Ishikawa (cell line): ENCODE data around the gene C1orf105.

Experiments used
- CREB1 ChIP-seq: IDR thresholded peaks from 2 replicates; pipeline ENCODE4 v1.6.1; 2012; ENCODE audit warnings: low read depth
- USF1 ChIP-seq: IDR thresholded peaks from 2 replicates; pipeline ENCODE4 v1.6.1; 2012
- YY1 ChIP-seq: IDR thresholded peaks from 2 replicates; pipeline ENCODE4 v1.6.1; 2012; ENCODE audit warnings: low read depth

- no peak for TF ChIP-seq YY1
- no peak for TF ChIP-seq USF1
- no peak for TF ChIP-seq CREB1
These were observed 27.1 kb upstream of the C1orf105 start for GRCh38 chr1:172393354-172393753.
